ENCODE measurements around the gene SELENOV.

DNA sequence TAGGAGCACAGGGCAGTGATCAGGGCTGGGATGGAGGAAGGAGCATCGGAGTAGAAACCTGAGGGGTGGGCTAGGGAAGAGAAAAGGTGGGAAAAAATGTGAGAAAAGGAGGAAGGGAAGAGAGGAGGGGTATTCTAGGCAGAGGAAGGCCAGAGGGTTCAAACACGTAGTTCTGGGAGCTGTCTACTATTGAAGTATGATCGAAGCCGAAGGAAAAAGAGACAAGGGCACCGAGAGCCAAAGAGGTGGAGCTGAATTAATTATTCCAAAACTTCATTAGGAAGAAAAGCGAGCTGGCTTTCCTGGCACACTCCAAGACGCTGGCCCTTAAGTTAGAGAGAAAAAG, 8.4 kb upstream of the SELENOV start:
- no peak for TF ChIP-seq EZH2phosphoT487 (IDR thresholded peaks at IDR 0.05; ENCODE audit: insufficient read depth, low read depth)
- no peak for TF ChIP-seq EZH2 (IDR thresholded peaks at IDR 0.05; ENCODE audit: insufficient read depth, poor library complexity, severe bottlenecking)

Data from GM23248 (cell line).